CD4-positive, alpha-beta T cell treated with Interleukin-12 subunit alpha and Interleukin-12 subunit beta, for 1 hour (primary cell): ENCODE measurements around the gene ENTR1.

Source experiments
- DNase-seq: peaks from one replicate; pipeline ENCODE4 v3.0.0-alpha.2; 2020

The ENTR1 gene

GRCh38 chr9:136394312-136395019 is 15.9 kb downstream of the ENTR1 start:
- no peak for DNase-seq

DNA sequence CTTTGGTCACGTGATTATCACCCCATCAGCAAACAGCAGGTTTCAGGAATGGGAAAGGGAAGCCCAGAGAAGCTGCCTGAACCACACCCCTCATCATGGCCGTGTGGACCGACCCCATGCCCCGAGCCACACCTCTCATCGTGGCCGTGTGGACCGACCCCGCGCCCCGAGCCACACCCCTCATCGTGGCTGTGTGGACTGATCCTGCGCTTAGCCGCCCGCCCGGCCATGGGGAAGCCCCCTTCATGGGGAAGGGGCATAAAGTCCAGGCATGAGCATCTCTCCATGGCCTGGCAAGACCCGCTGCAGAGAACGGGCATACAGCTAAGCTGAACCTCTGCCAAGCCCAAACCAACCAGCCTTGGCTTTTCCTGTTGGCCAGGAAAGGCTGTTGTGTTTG is 16.9 kb downstream of the ENTR1 start:
- no peak for DNase-seq

GRCh38 chr9:136392538-136393449 is 17.6 kb downstream of the ENTR1 start:
- DNase-seq: no peak

DNA sequence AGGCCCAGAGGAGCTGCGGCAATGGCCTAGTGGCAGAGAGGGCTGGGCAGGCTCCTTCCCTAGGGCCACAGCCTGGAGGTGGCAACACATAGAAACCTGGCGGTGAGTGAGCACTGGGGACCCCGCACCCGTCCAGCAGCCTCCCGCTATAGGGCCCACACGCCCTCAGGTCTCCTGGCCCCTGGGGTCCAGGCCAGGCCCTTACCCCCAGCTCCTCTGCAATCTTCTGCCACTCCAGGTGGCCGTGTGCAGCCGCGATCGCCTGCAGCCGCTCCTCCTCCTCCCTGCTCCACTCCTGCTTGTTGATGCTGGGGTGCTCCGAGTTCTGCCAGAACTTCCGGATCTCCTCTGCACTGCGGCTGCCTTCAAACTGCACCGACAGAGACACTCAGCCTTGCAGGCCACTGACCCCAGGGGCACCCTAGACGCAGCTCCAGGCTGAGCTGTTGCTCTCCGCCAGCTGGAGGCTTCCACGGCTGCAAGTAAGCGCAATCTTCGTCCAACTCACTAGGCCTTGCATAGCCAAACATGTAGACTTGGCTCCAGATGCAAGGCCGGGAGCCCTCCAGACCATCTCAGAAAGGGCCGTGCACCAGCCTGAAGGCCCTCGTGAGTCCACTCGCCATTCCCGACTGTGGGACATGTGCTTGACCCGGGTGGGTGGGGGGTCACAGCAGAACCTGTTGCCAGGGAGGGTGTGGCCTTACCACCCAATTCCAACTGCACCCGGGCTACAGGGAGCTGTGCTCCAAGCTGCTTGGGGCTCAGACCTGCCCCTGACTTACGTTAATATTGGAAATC is 18.5 kb downstream of the ENTR1 start:
- DNase-seq: no peak

GRCh38 chr9:136389396-136389795 is 21.0 kb downstream of the ENTR1 start:
- DNase-seq: no peak

DNA sequence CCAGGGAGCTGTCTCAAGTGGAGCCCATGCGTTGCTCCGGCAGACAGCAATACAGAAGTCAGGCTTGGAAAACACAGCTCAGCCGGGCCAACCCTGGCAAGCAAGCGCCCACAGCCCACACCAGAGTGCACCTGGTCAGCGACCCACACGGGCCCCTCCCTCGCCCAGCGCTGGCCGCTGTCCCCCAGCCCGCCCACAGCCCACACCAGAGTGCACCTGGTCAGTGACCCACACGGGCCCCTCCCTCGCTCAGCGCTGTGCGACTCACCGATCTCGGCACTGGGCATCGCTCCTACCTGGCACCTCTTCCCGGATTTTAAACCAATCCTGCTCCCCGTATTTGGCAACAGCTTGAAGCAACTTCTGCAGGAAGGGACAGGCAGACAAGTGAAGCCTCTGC is 23.2 kb downstream of the ENTR1 start:
- no peak for DNase-seq

GRCh38 chr9:136386018-136386417 is 24.4 kb downstream of the ENTR1 start:
- no peak for DNase-seq

DNA sequence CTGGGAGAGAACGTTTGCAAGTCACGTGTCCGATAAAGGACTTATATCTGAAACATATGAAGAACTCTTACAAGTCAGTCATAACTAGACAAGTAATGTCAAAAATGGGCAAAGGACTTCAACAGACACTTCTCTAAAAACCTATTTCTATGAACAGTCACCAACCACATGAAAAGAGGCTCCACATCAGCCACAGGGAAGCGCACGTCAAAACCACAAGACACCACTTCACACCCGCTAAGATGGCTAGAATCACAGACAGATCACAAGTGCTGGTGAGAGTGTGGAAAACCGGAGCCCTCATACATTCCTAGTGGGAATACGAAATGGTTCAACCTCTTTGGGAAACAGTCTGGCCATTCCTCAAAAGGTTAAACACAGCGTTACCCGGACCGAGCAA is 25.4 kb downstream of the ENTR1 start:
- DNase-seq: peak; percentile 47

DNA sequence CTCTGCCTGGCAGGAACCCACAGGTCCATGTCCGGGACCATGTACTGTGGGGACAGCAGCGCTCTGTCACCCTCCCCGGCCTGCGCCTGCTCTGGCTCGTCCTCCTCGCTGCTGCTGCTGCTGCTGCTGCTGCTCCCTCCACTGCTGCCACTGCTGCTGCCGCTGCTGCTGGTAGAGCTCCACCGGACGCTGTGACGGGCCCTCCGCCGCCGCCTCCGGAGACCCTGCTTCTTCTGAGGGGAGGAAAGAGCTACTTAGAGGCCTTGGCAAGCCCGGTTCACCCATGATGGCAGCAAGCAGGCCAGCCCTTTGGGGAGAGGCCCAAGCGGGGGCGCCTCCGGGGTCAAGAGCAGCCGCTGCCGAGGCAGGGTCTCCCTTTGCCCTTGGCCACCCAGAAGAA is 27.0 kb downstream of the ENTR1 start:
- DNase-seq: no peak

DNA sequence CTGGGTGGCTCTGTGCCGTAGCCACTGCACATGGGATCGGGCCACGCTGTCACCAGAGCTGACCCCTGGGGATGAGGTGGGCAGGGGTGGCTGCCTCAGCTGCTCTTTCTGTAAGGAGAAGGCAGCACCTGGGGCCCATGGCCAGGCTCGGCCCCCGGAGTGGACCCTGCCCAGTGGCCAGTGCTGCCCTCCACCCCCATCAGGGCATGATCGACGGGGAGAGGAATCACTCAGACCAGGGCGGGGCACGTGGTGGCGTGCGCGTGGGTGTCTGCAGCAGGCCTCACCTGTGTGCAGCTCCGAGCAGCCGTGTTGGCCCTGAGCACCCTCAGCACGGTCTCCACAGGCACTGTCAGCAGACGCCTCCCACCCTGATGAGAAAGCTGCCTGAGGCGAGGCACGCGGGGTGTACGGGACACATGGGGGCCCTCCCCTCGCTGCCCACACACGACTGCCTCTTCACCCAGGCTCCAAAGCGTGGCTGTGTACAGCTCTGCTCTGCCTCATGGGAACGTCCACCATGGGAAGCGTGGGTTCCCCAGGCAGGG is 28.4 kb downstream of the ENTR1 start:
- no peak for DNase-seq

GRCh38 chr9:136381311-136381710 is 29.1 kb downstream of the ENTR1 start:
- no peak for DNase-seq

- no peak for DNase-seq
Measured at GRCh38 chr9:136380381-136380780, 30.0 kb downstream of the ENTR1 start.

GRCh38 chr9:136379891-136380290 is 30.5 kb downstream of the ENTR1 start:
- no peak for DNase-seq

DNA sequence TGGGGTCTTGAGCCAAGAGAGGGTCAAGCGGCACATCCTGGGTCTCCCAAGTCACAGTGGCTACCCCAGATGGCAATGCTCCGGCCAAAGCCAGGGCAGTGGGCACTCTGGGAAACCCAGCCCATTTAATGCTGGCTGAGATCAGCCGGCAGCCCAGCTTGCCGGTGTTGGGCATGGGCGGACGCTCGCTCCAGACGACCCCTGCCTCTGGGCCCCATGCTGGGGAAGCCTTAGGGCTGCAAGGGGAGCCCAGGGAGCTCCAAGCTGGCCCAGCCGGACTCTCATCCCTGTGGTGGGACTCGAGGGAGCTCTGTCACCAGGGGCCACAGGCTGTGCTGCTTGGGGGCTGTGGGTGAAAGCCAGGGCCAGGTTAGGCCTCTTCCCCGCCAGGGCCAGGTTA is 31.0 kb downstream of the ENTR1 start:
- no peak for DNase-seq

GRCh38 chr9:136379003-136379287 is 31.5 kb downstream of the ENTR1 start:
- no peak for DNase-seq

- DNase-seq: no peak
Measured at GRCh38 chr9:136378170-136379002, 32.0 kb downstream of the ENTR1 start.

DNA sequence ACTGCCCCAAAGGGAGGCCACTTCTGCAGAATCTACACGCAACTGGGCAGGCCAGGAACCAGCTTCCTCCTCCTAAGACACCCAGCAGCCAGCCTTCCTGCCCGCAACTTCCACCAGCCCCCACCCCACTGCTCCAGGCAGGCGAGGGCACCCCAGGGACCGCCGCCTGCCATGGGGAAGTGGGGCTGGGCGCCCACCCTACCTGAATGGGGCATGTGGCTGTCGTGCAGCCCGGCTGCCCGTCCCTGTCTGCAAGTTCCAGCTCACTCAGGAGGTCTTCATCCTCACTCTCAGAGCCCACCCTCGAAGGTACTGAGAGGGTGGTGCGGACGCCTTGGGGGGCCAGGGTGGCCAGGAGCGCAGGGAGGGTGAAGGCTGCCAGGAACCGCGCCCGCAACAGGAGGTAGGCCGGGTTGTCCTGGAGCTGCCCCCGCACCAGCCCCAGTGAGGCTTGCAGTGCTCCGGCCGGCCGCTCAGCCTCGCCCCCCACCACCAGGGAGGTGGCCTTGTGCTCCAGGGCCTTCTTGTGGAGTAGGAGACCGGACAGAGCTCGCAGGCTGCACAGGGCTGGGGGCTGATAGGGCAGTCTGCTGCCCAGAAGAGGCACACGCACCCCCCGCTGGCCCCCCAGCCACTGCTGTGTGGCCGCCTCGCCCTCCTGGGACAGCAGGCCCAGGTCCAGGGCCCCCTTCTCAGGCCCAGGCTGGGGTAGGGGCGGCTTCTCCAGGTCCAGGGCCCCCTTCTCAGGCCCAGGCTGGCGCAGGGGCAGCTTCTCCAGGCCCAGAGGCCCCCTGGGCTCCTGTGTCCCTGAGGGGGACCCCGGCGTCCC is 32.9 kb downstream of the ENTR1 start:
- no peak for DNase-seq

DNA sequence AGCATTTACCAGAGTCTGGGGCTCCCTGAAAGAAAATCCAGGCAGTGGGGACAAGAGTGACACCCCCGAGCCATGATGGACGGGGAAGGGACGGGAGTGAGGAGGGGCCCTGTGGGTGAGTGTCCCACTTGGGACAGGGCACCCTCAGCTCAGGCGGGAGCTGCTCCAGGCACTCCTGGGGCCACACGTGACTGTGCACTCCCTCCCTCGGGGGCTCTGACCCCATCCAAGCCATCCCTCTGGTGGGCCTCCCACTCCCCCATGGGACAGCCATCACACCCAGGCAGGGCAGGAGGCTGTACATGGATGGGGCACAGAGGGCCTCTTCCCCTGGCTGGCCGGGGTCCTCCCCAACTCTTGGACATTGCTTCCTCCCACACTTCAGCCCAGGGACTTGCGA is 34.0 kb downstream of the ENTR1 start:
- no peak for DNase-seq

GRCh38 chr9:136375096-136375495 is 35.3 kb downstream of the ENTR1 start:
- no peak for DNase-seq

DNA sequence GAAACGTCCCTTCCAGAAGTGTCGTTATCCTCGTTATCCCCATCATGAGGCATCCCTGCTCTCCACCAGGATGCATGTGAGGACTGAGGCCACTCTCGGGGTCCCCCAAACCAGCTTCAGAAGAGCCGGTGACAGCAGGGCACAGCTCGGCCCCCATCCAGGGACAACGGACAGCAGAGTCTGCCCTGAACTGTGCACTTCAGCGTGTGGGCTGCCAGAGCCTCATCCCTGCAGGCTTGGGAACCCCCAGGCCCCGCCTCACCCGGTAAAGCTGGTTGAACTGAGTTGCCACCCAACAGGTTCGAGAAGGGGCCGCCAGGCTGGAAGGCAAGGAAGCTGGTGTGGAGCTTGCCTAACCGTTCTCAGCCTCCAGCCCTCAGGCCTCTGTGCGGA is 36.2 kb downstream of the ENTR1 start:
- DNase-seq: no peak
